ENCODE results near the gene AKR1C2. TPM values are rescaled to one million over a fixed set of nuclear protein-coding genes. Genes with fewer than 3 reads are reported as not detected.
"Not testable (repeated sequence)": the region's sequence is repeated elsewhere in the genome, so short reads cannot be mapped to it uniquely, and the experiment has no call there.

The AKR1C2 gene
- total RNA-seq, 2 donors from 2014 or later: 8.5 to 39.9 TPM

GRCh38 chr10:4980793-4981192 lies 22.9 kb downstream of the AKR1C2 start:
- intact Hi-C loops (cut with DNase I): loop anchor here (5.0 kb wide), 1 partner anchor 128 kb away; no protein-coding TSS in a partner anchor
- H3K27me3 ChIP-seq: no peaks in the 10 kb centered on the region

GRCh38 chr10:4978870-4979269 lies 24.8 kb downstream of the AKR1C2 start:
- Histone ChIP-seq H3K9ac (ENCODE audit: low read depth in 2 of 2, low read length in 2 of 2) (no peak overlapping the region), H3K4me1 (no peaks in the 10 kb centered on the region), H3K4me3 (no peak overlapping the region), H3K27me3 (no peaks in the 10 kb centered on the region), H3K9me3 (no peaks in the 10 kb centered on the region), H3K36me3 (no peaks in the 10 kb centered on the region), H3K27ac (no peak overlapping the region)
- no peak for TF ChIP-seq CTCF (IDR thresholded peaks at IDR 0.05)
- intact Hi-C loops (cut with DNase I): no loop called here
- no peak for DNase-seq

More at GRCh38 chr10:4980793-4981192, 22.9 kb downstream of the AKR1C2 start:
- no peak for DNase-seq
- H3K27ac ChIP-seq: no peak overlapping the region
- H3K4me1 ChIP-seq: no peaks in the 10 kb centered on the region
- no peaks in the 10 kb centered on the region for H3K9me3 ChIP-seq
- no peaks in the 10 kb centered on the region for H3K36me3 ChIP-seq
- H3K4me3 ChIP-seq: no peak overlapping the region
- no peak overlapping the region for H3K9ac ChIP-seq (ENCODE audit: low read depth in 2 of 2, low read length in 2 of 2)
- TF ChIP-seq CTCF (IDR thresholded peaks at IDR 0.05): no peak

GRCh38 chr10:4977025-4977424 lies 26.6 kb downstream of the AKR1C2 start:
- Histone ChIP-seq H3K27me3 (no peaks in the 10 kb centered on the region), H3K9ac (ENCODE audit: low read depth in 2 of 2, low read length in 2 of 2) (no peak overlapping the region), H3K27ac (no peak overlapping the region), H3K36me3 (no peaks in the 10 kb centered on the region), H3K4me1 (no peaks in the 10 kb centered on the region), H3K9me3 (no peaks in the 10 kb centered on the region), H3K4me3 (no peak overlapping the region)
- intact Hi-C loops (cut with DNase I): no loop called here
- no peak for DNase-seq
- TF ChIP-seq CTCF (IDR thresholded peaks at IDR 0.05): no peak

- intact Hi-C loops (cut with DNase I); H3K36me3 ChIP-seq: not testable (repeated sequence)
Observed at GRCh38 chr10:4974400-4974799, 29.3 kb downstream of the AKR1C2 start.

GRCh38 chr10:4973294-4973693 lies 30.4 kb downstream of the AKR1C2 start:
- DNase-seq; intact Hi-C loops (cut with DNase I); H3K27me3 ChIP-seq; H3K9me3 ChIP-seq; H3K27ac ChIP-seq; H3K9ac ChIP-seq (ENCODE audit: low read depth in 2 of 2, low read length in 2 of 2); H3K4me3 ChIP-seq; H3K4me1 ChIP-seq; H3K36me3 ChIP-seq: not testable (repeated sequence)

More at GRCh38 chr10:4974400-4974799, 29.3 kb downstream of the AKR1C2 start:
- H3K27ac ChIP-seq; H3K9me3 ChIP-seq; H3K4me3 ChIP-seq; H3K27me3 ChIP-seq; DNase-seq; H3K9ac ChIP-seq (ENCODE audit: low read depth in 2 of 2, low read length in 2 of 2); H3K4me1 ChIP-seq: not testable (repeated sequence)

- H3K9ac ChIP-seq (ENCODE audit: low read depth in 2 of 2, low read length in 2 of 2); intact Hi-C loops (cut with DNase I); H3K4me3 ChIP-seq; H3K9me3 ChIP-seq; H3K36me3 ChIP-seq; H3K4me1 ChIP-seq; H3K27ac ChIP-seq; DNase-seq; H3K27me3 ChIP-seq: not testable (repeated sequence)
Observed at GRCh38 chr10:4972369-4973142, 31.1 kb downstream of the AKR1C2 start.

GRCh38 chr10:4970362-4970761 lies 33.3 kb downstream of the AKR1C2 start:
- H3K9ac ChIP-seq (ENCODE audit: low read depth in 2 of 2, low read length in 2 of 2); H3K27ac ChIP-seq; H3K9me3 ChIP-seq; H3K36me3 ChIP-seq; DNase-seq; H3K4me3 ChIP-seq; H3K27me3 ChIP-seq; intact Hi-C loops (cut with DNase I); H3K4me1 ChIP-seq: not testable (repeated sequence)

- DNase-seq; H3K4me3 ChIP-seq; intact Hi-C loops (cut with DNase I); H3K27me3 ChIP-seq; H3K9me3 ChIP-seq; H3K27ac ChIP-seq; H3K9ac ChIP-seq (ENCODE audit: low read depth in 2 of 2, low read length in 2 of 2); H3K36me3 ChIP-seq; H3K4me1 ChIP-seq: not testable (repeated sequence)
Observed at GRCh38 chr10:4969289-4969688, 34.4 kb downstream of the AKR1C2 start.

- not testable (repeated sequence) for H3K4me3 ChIP-seq
Observed at GRCh38 chr10:4967189-4967588, 36.5 kb downstream of the AKR1C2 start.

GRCh38 chr10:4965763-4966162 lies 37.9 kb downstream of the AKR1C2 start:
- H3K27me3 ChIP-seq; H3K9ac ChIP-seq (ENCODE audit: low read depth in 2 of 2, low read length in 2 of 2); H3K4me1 ChIP-seq; H3K9me3 ChIP-seq; H3K36me3 ChIP-seq; intact Hi-C loops (cut with DNase I); H3K4me3 ChIP-seq; DNase-seq; H3K27ac ChIP-seq: not testable (repeated sequence)

More at GRCh38 chr10:4967189-4967588, 36.5 kb downstream of the AKR1C2 start:
- H3K36me3 ChIP-seq; H3K9me3 ChIP-seq; H3K4me1 ChIP-seq; H3K27ac ChIP-seq; H3K27me3 ChIP-seq; H3K9ac ChIP-seq (ENCODE audit: low read depth in 2 of 2, low read length in 2 of 2); intact Hi-C loops (cut with DNase I); DNase-seq: not testable (repeated sequence)

- H3K27ac ChIP-seq; DNase-seq; H3K4me3 ChIP-seq; intact Hi-C loops (cut with DNase I); H3K9me3 ChIP-seq; H3K27me3 ChIP-seq; H3K9ac ChIP-seq (ENCODE audit: low read depth in 2 of 2, low read length in 2 of 2); H3K36me3 ChIP-seq; H3K4me1 ChIP-seq: not testable (repeated sequence)
Observed at GRCh38 chr10:4963815-4964154, 39.9 kb downstream of the AKR1C2 start.
